Measurements from ENCODE around the gene SMAGP. TPM values are rescaled to one million over a fixed set of nuclear protein-coding genes. Genes with fewer than 3 reads are reported as not detected.

SMAGP gene
- total RNA-seq, 1 donor from 2014 or later: 12.3 TPM

GRCh38 chr12:51197736-51198567, 72.3 kb downstream of the SMAGP start:
- no peak for DNase-seq (ENCODE audit: low read depth, low spot score)

- no peak for DNase-seq (ENCODE audit: low read depth, low spot score)
These were observed 73.7 kb downstream of the SMAGP start for GRCh38 chr12:51196547-51196946.

DNA sequence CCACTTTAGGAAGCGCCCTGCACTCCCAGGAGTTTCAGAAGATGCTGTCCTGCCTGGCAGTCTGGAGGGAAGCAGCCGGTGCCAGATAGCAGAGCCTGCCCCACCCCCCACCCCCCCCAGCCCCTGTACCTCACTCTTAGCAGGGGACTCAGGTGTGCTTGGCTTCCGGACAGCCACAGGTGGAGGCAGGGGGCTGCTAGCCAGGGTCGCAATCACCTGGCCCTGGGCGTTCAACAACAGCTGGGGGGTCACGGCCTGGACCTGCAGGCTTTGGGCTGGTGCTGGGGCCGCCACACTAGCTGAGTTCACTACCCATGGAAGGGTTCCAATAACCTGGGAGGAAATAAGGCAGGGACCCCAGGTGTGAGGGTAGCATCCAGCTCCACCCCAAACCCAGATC, 74.4 kb downstream of the SMAGP start:
- no peak for DNase-seq (ENCODE audit: low read depth, low spot score)

Other genes starting within 250 kb of the SMAGP start
- 56.5 and 70.4 TPM in 2 replicates for gene SLC11A2, start 244.0 kb downstream of the SMAGP start, total RNA-seq
- 27.0 and 30.7 TPM in 2 replicates for gene LETMD1, start 222.1 kb downstream of the SMAGP start, total RNA-seq
- gene CSRNP2, start 186.8 kb downstream of the SMAGP start, total RNA-seq: 15.8 and 23.8 TPM in 2 replicates
- 9.4 and 10.3 TPM in 2 replicates for gene TFCP2, start 97.3 kb downstream of the SMAGP start, total RNA-seq
- gene POU6F1, start 52.4 kb downstream of the SMAGP start, total RNA-seq: 1.3 and 1.9 TPM in 2 replicates
- gene DAZAP2, start 31.6 kb downstream of the SMAGP start, total RNA-seq: 80.1 and 118 TPM in 2 replicates
- gene BIN2, start 53.8 kb upstream of the SMAGP start, total RNA-seq: not detected in 2 replicates
- gene CELA1, start 76.3 kb upstream of the SMAGP start, total RNA-seq: not detected in 2 replicates
- gene GALNT6, start 121.0 kb upstream of the SMAGP start, total RNA-seq: 75.0 and 112 TPM in 2 replicates
- gene SLC4A8, start 154.4 kb upstream of the SMAGP start, total RNA-seq: 3.7 and 5.1 TPM in 2 replicates